GM21786 (cell line): ENCODE measurements around the gene DYNLT5.
"Not testable (repeated sequence)": the region's sequence is repeated elsewhere in the genome, so short reads cannot be mapped to it uniquely, and the experiment has no call there.

Experiments used
- ATAC-seq: cut with Tn5 transposase; IDR thresholded peaks from one replicate; pipeline ENCODE4 v1.9.1; 2021; ENCODE audit not compliant: unreplicated experiment

Gene DYNLT5

DNA sequence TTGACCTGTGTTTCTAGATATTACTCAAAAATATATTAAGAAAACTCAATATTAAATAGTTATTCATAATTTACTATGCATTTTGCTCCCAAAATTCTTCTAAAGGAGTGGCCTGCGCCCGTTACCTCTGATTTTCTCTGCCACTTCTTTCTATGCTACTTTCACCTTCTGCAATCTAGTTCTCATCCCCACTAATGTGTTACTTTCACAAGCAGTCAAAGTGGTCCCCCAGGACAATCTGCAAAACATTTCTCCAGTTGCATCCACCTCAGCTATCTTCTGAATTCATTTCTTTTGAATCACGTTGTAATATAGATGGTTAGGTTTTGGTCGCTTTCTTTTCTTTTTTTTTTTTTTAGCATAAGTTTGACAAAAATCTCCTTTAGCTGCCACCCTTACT, 35.4 kb downstream of the DYNLT5 start:
- peak; percentile 54 for ATAC-seq

DNA sequence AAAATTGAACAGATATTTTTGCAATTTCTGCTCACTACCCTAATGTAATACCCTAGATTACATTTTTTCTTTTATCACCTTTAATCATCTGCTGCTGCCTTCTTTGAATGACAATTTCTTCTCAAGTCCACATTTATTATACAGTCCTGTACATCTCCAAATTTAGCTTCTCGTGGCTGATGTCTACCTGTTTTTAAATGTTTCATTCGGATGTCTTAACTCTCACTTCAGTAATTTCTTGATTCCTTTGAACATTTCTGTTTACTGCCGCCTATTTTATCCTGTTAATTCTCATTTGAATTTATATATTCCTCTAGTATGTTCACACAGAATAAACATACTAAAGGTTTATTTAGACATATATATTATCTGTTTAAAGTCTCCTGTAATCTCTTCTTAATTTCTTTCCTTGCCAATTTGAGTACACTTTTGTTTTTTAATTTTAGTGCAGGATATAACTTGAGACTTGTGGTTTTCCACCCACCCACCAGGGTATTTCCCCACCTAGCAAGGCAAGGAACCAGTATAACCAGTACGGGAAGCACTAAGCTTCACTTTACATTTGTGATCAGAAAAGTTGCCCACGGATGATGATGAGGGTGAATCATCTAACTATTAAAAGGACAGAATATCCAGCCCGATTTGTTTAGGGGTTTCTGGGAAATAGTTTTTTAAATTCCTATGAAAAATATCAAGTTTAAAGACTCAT, 36.1 kb downstream of the DYNLT5 start:
- peak; percentile 75 for ATAC-seq

GRCh38 chr1:66791621-66792610, 39.7 kb downstream of the DYNLT5 start:
- ATAC-seq = no peak

GRCh38 chr1:66795839-66796238, 43.6 kb downstream of the DYNLT5 start:
- not testable (repeated sequence) for ATAC-seq

DNA sequence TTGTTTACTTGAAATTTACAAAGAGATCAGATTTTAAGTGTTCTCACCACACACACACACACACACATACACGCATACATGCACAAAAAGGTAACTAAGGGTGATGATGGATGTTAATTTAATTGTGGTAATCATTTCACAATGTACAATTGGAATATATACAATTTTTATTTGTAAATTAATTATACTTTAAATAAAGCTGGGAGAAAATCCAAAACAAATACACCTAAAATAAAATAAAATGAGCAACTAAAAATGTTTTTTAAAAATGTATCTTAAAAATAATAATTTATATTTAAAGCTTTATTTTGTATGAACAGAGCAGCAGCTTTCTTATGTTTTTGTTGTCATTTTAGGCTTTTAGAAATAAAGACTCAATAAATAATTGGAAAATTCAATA, 57.0 kb downstream of the DYNLT5 start:
- no peak for ATAC-seq

DNA sequence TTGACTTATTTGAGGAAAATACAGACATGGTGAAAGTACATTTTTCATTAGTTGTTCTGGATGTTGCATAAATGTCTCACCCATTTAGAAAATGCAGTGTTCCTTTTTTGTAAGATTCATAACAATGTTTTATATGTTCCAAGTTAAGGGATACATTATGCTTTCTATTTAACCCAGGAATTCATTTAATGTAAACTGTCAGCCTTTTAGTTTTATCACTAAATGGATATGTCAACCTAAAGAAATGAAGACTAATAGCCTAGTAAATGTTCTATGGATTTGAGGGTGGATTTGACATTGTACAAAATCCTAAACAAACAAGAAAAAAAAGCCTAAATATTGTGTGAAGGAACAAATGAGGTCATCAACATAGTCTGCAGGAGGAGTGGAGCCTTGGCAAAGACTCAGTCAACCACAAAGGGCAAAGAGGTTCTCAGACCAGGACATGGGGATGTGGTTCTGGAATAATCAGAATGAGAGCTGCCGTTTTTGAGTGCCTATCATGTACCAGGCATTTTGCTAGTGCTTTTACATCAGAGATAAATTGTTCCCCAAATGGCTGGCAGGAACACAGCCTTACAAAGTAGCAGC, 57.6 kb downstream of the DYNLT5 start:
- ATAC-seq = no peak

DNA sequence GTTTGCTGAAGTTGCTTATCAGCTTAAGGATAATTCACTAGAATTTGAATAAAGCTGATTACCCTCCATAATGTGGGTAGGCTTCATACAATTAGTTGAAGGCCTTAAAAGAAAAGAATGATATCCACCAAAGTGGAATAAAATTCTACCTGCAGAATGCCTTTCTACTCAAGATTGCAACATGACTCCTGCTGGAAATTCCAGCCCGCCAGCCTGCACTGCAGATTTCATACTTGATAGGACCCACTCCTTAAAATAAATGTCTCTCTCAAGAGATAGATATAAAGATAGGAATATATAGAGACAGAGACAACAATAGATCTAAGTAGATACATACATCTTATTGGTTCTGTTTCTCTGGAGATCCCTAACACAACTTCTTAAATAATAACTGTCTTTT, 72.5 kb downstream of the DYNLT5 start:
- ATAC-seq = no peak
